Erythroblast (primary cell): ENCODE data around the gene MAP6.

Source experiments
- GATA1 ChIP-seq: IDR thresholded peaks from 2 replicates; pipeline ENCODE4 v1.6.1; 2011; ENCODE audit warnings: low read depth, mild to moderate bottlenecking, control low read depth, low read length, moderate library complexity
- POLR2A ChIP-seq: IDR thresholded peaks from 2 replicates; pipeline ENCODE4 v1.6.1; 2011; ENCODE audit warnings: mild to moderate bottlenecking, low read length

DNA sequence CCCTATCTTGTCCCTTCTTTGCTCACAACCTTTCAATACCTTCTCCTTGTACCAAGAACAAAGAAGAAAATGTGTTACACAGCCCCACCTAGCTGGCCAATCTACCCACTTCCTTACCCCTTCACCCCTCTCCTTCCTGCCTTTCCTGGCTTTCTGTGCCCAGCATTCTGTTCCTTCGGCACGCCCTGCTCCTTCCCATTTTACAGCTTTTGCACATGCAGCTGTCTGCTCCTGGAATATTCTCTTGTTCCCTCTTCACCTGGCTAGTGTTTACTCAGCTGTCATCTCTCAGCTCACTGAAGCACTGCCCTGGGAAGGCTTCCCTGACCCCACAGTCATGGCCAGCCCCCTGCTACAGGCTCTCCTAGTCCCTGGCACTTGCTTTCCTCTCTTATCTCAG, 76.1 kb downstream of the MAP6 start:
- TF ChIP-seq POLR2A (no peak), GATA1 (no peak)
